Measurements from ENCODE around the gene ADIPOQ.
A peak's percentile ranks its signal among the peaks of the same experiment; 100 is the strongest.
"Not testable (repeated sequence)": the region's sequence is repeated elsewhere in the genome, so short reads cannot be mapped to it uniquely, and the experiment has no call there.

ADIPOQ gene

DNA sequence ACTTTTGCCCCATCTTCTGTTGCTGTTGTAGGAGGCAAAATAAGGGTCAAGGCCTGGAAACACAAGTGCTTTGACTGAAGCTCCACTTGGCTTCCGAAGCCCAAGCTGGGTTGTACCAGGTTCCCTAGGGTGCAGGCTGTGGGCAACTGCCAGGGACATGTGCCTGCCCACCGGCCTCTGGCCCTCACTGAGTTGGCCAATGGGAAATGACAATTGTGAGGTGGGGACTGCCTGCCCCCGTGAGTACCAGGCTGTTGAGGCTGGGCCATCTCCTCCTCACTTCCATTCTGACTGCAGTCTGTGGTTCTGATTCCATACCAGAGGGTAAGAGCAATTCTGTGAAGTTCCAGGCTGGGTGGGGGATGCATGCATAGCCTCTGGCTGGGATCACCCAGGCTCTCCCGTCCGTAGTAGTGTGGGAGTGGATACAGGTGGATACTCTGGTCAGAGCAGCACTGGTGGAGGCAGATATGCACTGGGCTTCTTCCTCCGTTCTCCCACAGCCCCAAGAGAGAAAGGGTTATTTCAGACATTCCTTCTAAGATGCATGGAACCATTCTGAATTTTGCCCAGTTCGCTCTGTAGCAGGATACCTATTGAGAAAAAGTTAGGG lies at the start of gene ADIPOQ:
Gene ADIPOQ, plus strand, starts transcription at position 285 of the 613 bp plus-strand sequence. CDS start 10,349 bp downstream, outside the sequence.
- DNase-seq = no peak

GRCh38 chr3:186798239-186798874 lies 44.2 kb upstream of the ADIPOQ start:
- no peak for DNase-seq

- DNase-seq = no peak
Measured at GRCh38 chr3:186800285-186800684, 42.2 kb upstream of the ADIPOQ start.

DNA sequence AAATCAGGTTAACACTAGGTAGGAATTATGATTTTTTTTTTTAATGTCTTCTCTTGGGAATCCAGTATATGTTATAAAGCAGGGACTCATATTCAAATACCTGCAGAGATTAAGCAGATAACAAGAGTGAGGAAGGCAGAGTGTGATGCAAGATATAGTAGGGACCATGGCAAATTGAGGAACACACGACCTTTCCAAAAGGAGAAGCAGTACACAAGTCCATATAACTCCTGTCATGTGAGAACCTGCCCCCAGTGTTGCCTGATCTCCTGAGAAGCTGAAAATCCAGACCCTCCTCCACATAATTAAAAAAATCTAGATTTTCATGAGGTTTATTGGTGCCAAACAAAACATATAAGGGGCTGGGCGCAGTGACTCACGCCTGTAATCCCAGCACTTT lies 39.8 kb upstream of the ADIPOQ start:
- no peak for DNase-seq

- not testable (repeated sequence) for DNase-seq
Measured at GRCh38 chr3:186803447-186803846, 39.1 kb upstream of the ADIPOQ start.

GRCh38 chr3:186806089-186807055 lies 36.1 kb upstream of the ADIPOQ start, which contains the start of gene RFC4:
TSS of gene RFC4 (minus strand) at chr3:186806482. CDS start at chr3:186804713, 1,769 bp downstream.
- DNase-seq = peak; percentile 93

DNA sequence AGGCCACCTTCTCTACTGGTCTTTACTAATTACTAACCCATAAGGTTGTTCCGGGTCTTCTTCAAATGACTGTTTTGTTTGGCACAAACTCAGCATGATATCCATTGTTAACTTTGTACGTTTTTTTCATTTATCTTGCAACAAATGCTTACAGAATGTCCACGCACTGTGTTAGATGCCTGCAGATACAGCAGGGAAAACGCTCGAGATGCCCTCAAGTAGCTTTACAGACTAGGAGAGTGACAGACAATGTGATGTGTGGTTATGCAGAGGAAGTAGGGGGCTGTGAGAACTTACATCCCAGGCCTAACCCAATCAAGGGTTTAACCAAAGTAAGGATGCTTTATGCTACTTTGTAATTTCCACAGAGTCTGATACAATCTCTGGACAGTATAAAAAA lies 35.3 kb upstream of the ADIPOQ start:
- DNase-seq = no peak

DNA sequence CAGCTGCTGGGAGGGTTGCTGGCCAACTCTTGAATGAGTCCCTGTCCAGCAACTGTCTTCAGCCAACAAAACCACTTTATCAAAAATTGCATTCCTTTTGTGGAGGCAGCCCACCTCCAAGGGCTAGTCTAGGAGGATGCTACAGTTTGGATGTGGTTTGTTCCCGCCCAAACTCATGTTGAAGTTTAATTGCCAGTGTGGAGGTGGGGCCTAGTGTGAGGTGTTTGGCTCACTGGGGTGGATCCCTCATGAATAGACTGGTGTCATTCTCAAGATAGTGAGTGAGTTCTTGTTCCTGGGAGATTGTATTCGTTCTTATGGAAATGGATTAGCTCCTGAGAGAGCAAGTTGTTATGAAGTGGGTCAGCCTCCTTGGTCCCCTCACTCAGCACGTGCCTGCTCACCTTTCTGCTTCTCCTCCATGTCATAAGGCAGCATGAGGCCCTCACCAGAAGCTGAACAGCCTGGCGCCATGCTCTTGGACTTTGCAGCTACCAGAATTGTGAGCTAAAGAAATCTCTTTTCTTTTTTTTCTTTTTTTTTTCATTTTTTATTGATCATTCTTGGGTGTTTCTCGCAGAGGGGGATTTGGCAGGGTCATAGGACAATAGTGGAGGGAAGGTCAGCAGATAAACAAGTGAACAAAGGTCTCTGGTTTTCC lies 32.0 kb upstream of the ADIPOQ start:
- no peak for DNase-seq

DNA sequence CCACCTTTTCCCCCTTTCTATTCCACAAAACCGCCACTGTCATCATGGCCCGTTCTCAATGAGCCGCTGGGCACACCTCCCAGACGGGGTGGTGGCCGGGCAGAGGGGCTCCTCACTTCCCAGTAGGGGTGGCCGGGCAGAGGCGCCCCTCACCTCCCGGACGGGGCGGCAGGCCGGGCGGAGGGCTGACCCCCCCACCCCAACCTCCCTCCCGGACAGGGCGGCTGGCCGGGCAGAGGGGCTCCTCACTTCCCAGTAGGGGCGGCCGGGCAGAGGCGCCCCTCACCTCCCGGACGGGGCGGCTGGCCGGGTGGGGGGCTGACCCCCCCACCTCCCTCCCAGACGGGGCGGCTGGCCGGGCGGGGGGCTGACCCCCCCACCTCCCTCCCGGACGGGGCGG lies 31.2 kb upstream of the ADIPOQ start:
- not testable (repeated sequence) for DNase-seq

DNA sequence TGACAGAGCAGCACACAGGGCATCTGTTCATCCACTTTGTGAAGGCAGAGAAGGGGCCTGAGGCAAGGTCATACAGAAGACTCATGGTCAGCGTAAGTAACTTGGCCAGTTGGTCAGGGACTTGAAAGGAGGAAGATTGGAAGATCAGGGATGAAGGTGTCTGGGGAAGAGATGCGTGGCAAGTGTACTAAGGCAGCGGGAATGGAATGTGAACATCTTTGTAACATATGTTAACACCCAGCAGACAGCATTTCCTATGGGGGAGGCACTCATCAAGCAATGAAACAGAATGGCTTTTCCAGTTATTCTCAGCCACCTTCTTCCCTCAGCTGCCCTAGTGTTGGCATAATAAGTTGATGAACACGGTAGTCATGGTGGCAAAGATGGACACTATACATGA lies 28.4 kb upstream of the ADIPOQ start:
- no peak for DNase-seq

- no peak for DNase-seq
Measured at GRCh38 chr3:186815435-186815834, 27.1 kb upstream of the ADIPOQ start.

- DNase-seq = no peak
Measured at GRCh38 chr3:186818516-186818915, 24.0 kb upstream of the ADIPOQ start.

GRCh38 chr3:186818956-186819355 lies 23.6 kb upstream of the ADIPOQ start:
- no peak for DNase-seq

DNA sequence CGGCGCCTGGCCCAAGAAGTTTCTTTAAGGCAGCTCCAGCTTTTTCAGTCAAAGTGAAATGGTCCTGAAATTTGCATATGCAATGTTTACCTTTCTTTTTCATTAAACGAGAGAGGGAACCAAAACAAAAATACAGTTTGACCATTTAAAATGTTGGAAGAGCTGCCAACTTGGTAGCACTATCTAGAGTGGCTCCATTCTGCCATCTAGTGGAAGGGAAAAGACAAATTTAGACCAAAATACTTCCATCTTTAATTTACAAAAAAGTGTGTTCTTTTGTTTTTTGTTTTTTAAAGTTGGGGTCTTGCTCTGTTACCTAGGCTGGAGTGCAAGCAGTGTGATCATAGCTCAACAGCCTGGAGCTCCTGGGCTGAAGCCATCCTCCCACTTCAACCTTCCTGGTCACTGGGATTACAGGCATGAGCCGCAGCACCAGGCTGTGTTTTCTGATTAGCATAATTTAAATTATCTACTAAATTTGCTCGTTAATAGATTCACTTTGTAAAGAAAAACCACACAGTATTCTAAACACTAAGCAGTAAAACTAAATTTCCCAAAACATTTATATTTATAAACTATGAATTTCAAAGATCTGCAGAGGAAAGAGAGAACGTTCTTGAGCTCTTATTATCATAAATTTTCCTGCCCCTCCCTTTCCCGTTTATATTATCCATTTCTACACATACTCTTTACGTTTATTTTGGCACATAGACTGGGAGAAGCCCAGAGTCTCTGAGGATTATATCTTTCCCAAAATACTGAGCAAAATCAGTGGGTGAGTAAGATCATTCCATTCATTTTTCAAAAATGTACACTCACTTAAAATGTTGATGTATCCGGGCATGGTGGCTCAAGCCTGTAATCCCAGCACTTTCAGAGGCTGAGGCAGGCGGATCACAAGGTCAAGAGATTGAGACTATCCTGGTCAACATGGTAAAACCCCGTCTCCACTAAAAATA lies 20.8 kb upstream of the ADIPOQ start:
- DNase-seq = no peak

DNA sequence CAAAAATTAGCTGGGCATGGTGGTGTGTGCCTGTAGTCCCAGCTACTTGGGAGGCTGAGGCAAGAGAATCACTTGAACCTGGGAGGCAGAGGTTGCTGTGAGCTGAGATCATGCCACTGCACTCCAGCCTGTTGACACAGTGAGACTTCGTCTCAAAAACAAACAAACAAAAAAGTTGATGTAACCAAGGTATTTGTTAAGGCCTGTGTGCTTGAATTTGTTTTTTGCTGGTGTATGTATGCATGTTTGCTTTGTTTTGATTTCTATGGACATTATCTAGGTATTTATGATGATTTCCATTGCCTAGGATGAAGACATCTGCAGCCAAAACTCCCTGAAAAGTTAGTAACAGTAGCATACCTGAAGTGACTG lies 20.1 kb upstream of the ADIPOQ start:
- DNase-seq = not testable (repeated sequence)

GRCh38 chr3:186823386-186823785 lies 19.1 kb upstream of the ADIPOQ start:
- DNase-seq = no peak

DNA sequence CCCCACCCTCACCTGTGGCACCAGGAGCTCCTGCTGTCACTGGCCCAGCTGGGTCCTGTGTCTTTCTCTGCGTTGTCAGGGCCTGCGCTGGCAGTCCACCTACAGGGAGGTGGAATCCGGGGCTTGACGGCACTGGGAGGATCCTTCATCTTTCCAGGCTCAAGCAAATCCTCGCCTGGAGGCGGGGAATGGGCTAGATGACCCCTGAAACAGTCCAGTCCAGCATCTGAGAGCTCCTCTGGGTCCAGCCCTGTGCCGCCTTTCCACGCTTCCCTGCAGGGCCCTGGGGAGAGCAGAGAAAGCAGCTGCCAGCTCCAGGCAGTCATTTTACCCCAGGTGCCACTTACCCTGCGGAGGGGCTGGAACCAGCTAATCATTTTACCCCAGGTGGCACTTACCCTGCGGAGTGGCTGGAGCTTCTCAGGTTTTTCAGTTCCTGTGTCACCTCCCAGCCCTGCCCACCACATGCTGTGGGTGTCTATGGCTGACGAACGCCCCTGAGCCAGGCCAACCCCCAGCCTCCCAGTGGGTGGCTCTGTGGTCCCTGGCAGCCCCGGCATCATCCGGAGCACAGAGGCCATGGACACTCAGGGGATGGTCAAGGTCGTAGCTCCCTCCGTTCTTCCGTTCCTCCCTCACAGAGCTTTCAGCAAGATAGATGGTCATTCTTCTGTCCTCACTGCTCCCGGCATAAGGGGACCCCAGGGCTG lies 17.9 kb upstream of the ADIPOQ start:
- DNase-seq = no peak

GRCh38 chr3:186825294-186825821 lies 17.2 kb upstream of the ADIPOQ start:
- peak; percentile 70 for DNase-seq

DNA sequence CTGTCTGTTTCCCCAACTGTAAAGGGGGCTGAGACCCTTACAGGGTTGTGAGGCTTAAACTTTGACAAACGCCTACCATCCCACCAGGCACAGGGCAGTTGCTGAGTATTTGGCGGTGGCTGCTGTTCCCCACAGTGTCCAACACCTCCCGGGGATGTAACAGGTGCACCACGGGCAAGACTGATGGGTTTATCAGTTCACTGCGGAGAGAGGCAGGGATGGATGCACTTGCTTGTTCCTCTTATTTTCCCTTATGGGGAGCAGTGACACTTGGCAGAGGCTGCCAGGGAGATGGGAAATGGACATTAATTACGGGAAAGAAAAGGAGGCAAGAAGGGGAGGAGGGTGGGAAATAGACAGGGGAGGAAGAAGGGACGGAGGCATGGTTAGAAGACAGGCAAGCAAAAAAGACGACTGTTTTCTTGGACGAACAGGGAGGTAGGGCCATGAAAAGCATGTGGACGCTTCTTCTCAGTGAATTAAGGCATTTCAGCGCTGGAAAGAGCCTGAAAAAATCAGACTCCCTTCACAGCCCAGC lies 16.6 kb upstream of the ADIPOQ start:
- DNase-seq = no peak

- peak; percentile 48 for DNase-seq
Measured at GRCh38 chr3:186826410-186826975, 16.0 kb upstream of the ADIPOQ start.

Measured in stimulated activated CD8-positive, alpha-beta memory T cell treated with anti-CD3 and anti-CD28 coated beads, Interleukin-4, amount 100 ng/mL, for 48 hours (primary cell).